Muscle layer of colon (tissue), 2 donors: ENCODE results near the gene KANK4.
"Not testable (repeated sequence)": the region's sequence is repeated elsewhere in the genome, so short reads cannot be mapped to it uniquely, and the experiment has no call there.

Experiments
- H3K27ac ChIP-seq: one replicate; pipeline ENCODE4 v1.7.0; 2013; ENCODE audit warnings: low read depth, mild to moderate bottlenecking, low read length, moderate library complexity
- H3K27me3 ChIP-seq, 2 donors: one replicate each; pipeline ENCODE4 v1.7.0; 2013; ENCODE audit warnings: low read length in 2 of 2, mild to moderate bottlenecking in 2 of 2; ENCODE audit not compliant: insufficient read depth in 2 of 2, control insufficient read depth in 1 of 2
- H3K36me3 ChIP-seq: one replicate; pipeline ENCODE4 v1.7.0; 2013; ENCODE audit warnings: mild to moderate bottlenecking, low read length; ENCODE audit not compliant: insufficient read depth
- H3K4me1 ChIP-seq: one replicate; pipeline ENCODE4 v1.7.0; 2013; ENCODE audit warnings: mild to moderate bottlenecking, low read length; ENCODE audit not compliant: insufficient read depth
- H3K4me3 ChIP-seq, 2 donors: one replicate each; pipeline ENCODE4 v1.7.0; 2013; ENCODE audit warnings: low read length in 2 of 2, low read depth in 1 of 2, mild to moderate bottlenecking in 1 of 2, moderate library complexity in 1 of 2
- H3K9ac ChIP-seq: one replicate; pipeline ENCODE4 v1.7.0; 2013; ENCODE audit warnings: low read length
- H3K9me3 ChIP-seq: one replicate; pipeline ENCODE4 v1.7.0; 2013; ENCODE audit warnings: mild to moderate bottlenecking, low read length
- donor health status: abdominal sarcoma.
- donor health status: Adenocarcinoma of cecum.

Gene KANK4

DNA sequence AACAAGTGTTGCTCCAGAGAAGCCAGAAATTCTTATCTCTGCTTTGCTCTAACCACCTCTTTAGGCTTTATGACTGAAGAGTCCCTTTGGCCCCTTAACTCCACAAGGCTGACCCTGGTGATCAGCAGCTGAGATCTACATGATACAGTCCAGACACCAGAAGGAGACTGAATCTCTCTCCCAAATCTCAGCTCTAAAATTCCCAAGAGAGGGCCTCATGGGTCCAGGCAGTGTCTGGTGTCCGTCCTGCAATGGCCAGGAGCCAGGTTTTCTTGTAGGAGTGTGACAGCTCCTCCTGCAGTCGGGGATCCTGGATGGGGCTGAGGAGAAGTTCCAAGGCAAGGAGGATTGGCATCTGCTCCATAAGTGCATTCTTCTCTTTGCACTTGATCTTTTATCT is 89.3 kb downstream of the KANK4 start:
- no peaks in the 10 kb centered on the region for H3K36me3 ChIP-seq
- H3K27me3 ChIP-seq = no peaks in the 10 kb centered on the region
- H3K9me3 ChIP-seq = no peaks in the 10 kb centered on the region
- no peaks in the 10 kb centered on the region for H3K4me1 ChIP-seq
- H3K4me3 ChIP-seq = no peak overlapping the region
- H3K9ac ChIP-seq = no peak overlapping the region
- H3K27ac ChIP-seq = no peak overlapping the region

- no peaks in the 10 kb centered on the region for H3K36me3 ChIP-seq
- H3K4me3 ChIP-seq = no peak overlapping the region
- H3K27me3 ChIP-seq = no peaks in the 10 kb centered on the region
- H3K9me3 ChIP-seq = no peaks in the 10 kb centered on the region
- H3K4me1 ChIP-seq = no peaks in the 10 kb centered on the region
- H3K9ac ChIP-seq = no peak overlapping the region
- H3K27ac ChIP-seq = no peak overlapping the region
These were observed 89.8 kb downstream of the KANK4 start for GRCh38 chr1:62229468-62229867.

DNA sequence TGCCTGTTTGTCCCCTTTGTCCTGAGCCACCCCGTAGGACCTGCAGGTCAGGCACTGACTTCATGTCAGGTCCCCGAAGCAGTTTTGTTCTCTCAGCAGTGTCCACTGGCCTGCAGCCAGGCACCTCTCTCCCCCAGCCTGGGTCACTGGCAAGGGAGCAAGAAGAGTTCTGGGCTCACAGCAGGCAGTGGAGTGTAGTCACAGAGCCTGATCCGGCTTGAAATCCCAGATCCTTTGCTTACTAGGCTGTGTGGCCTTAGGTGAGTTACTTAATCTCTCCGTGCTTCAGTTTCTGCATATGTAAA is 90.4 kb downstream of the KANK4 start:
- no peaks in the 10 kb centered on the region for H3K9me3 ChIP-seq
- no peaks in the 10 kb centered on the region for H3K36me3 ChIP-seq
- H3K4me1 ChIP-seq = no peaks in the 10 kb centered on the region
- H3K27ac ChIP-seq = no peak overlapping the region
- no peak overlapping the region for H3K4me3 ChIP-seq
- H3K27me3 ChIP-seq = no peaks in the 10 kb centered on the region
- H3K9ac ChIP-seq = no peak overlapping the region

- H3K36me3 ChIP-seq = no peaks in the 10 kb centered on the region
- no peaks in the 10 kb centered on the region for H3K4me1 ChIP-seq
- no peaks in the 10 kb centered on the region for H3K9me3 ChIP-seq
- no peaks in the 10 kb centered on the region for H3K27me3 ChIP-seq
- no peak overlapping the region for H3K27ac ChIP-seq
- no peak overlapping the region for H3K9ac ChIP-seq
- no peak overlapping the region for H3K4me3 ChIP-seq
These were observed 90.9 kb downstream of the KANK4 start for GRCh38 chr1:62228136-62228882.

DNA sequence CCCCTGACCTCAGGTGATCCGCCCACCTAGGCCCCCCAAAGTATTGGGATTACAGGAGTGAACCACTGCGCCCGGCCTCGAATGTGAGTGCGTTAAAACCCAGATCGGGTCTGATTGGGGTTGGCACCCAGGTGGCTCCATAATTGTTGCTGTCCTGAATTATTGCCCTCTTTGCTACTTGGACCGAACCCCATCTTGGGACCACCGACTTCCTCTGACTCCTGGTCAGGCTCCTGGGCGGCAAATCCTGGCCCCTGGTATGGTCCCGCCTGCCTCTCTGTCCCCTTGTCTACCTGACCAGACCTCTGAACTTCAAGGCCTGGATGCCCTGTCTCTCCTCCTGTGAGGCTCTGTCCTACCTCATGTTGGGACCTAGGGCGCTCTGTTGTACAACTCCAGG is 91.7 kb downstream of the KANK4 start:
- Histone ChIP-seq H3K9me3 (no peaks in the 10 kb centered on the region), H3K27me3 (no peaks in the 10 kb centered on the region), H3K27ac (no peak overlapping the region), H3K36me3 (no peaks in the 10 kb centered on the region), H3K4me3 (no peak overlapping the region), H3K9ac (no peak overlapping the region), H3K4me1 (no peaks in the 10 kb centered on the region)

GRCh38 chr1:62224182-62224581 is 95.1 kb downstream of the KANK4 start:
- no peaks in the 10 kb centered on the region for H3K9me3 ChIP-seq
- H3K27me3 ChIP-seq = no peaks in the 10 kb centered on the region
- H3K27ac ChIP-seq = no peak overlapping the region
- no peak overlapping the region for H3K9ac ChIP-seq
- no peak overlapping the region for H3K4me3 ChIP-seq
- H3K4me1 ChIP-seq = no peaks in the 10 kb centered on the region
- no peaks in the 10 kb centered on the region for H3K36me3 ChIP-seq

DNA sequence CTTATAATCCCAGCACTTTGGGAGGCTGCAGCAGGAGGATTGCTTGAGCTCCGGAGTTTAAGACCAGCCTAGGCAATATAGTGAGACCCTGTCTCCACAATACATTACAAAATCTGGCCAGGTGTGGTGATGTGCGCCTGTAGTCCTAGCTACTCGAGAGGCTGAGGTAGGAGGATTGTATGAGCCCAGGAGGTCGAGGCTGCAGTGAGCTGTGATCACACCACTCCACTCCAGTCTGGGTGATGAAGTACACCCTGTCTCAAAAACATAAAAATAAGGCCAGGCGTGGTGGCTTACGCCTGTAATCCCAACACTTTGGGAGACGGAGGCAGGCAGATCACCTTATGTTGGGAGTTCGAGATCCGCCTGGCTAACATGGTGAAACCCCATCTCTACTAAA is 96.9 kb downstream of the KANK4 start:
- no peaks in the 10 kb centered on the region for H3K27me3 ChIP-seq
- H3K9me3 ChIP-seq = no peaks in the 10 kb centered on the region
- no peaks in the 10 kb centered on the region for H3K36me3 ChIP-seq
- no peak overlapping the region for H3K27ac ChIP-seq
- H3K4me1 ChIP-seq = no peaks in the 10 kb centered on the region
- no peak overlapping the region for H3K4me3 ChIP-seq
- H3K9ac ChIP-seq = no peak overlapping the region

DNA sequence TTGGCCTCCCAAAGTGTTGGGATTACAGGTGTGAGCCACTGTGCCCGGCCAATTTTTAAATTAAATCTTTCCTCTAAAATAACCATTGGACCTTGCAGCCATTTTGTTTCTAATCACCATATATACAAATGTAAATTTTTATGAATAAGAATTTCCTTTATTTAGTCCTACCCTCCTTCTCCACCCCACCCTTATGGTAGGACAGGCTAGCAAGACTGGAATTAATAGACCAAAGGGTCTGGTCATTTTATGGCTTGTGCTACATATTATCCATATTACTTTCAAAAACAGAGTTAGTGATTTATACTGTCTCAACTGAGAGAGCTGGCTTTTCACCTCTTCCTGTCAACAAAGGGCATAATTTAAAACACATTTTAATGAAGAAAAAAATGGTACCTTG is 98.1 kb downstream of the KANK4 start:
- Histone ChIP-seq H3K4me1 (no peaks in the 10 kb centered on the region), H3K9me3 (no peaks in the 10 kb centered on the region), H3K9ac (no peak overlapping the region), H3K36me3 (no peaks in the 10 kb centered on the region), H3K27me3 (no peaks in the 10 kb centered on the region), H3K27ac (no peak overlapping the region), H3K4me3 (no peak overlapping the region)

DNA sequence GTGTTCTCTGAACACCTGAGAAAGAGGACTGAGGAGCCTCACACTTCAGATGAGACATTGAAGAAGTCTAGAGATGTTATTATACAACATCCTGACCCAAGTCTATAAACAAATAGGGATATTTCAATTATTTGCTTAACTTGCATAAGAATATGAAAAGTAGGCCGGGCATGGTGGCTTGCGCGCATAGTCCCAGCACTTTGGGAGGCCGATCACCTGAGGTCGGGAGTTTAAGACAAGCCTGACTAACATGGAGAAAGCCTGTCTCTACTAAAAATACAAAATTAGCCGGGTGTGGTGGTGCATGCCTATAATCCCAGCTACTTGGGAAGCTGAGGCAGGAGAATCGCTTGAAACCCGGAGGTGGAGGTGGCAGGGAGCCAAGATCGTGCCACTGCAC is 98.8 kb downstream of the KANK4 start:
- H3K36me3 ChIP-seq, H3K27me3 ChIP-seq, H3K4me3 ChIP-seq, H3K9ac ChIP-seq, H3K4me1 ChIP-seq, H3K9me3 ChIP-seq, H3K27ac ChIP-seq: not testable (repeated sequence)

GRCh38 chr1:62218604-62219003 is 100.6 kb downstream of the KANK4 start:
- Histone ChIP-seq H3K4me1 (no peaks in the 10 kb centered on the region), H3K36me3 (no peaks in the 10 kb centered on the region), H3K9me3 (no peaks in the 10 kb centered on the region), H3K27me3 (no peaks in the 10 kb centered on the region), H3K4me3 (no peak overlapping the region), H3K9ac (no peak overlapping the region), H3K27ac (no peak overlapping the region)

GRCh38 chr1:62213075-62213914 is 105.9 kb downstream of the KANK4 start:
- Histone ChIP-seq H3K36me3 (no peaks in the 10 kb centered on the region), H3K9me3 (no peaks in the 10 kb centered on the region), H3K4me3 (no peak overlapping the region), H3K4me1 (no peaks in the 10 kb centered on the region), H3K27me3 (no peaks in the 10 kb centered on the region), H3K9ac (no peak overlapping the region), H3K27ac (no peak overlapping the region)

DNA sequence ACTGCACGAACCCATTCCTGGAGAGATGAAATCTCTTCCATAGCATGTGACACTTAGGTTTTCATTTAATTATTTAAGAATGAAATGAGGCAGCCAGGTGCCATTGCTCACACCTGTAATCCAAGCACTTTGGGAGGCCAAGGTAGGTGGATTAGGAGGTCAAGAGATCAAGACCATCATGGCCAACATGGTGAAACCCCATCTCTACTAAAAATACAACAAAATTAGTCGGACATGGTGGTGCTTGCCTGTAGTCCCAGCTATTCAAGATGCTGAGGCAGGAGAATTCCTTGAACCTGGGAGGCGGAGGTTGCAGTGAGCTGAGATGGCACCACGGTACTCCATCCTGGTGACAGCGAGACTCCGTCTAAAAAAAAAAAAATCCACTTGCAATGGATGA is 106.8 kb downstream of the KANK4 start:
- Histone ChIP-seq H3K27ac (no peak overlapping the region), H3K36me3 (no peaks in the 10 kb centered on the region), H3K4me1 (no peaks in the 10 kb centered on the region), H3K4me3 (no peak overlapping the region), H3K9ac (no peak overlapping the region), H3K9me3 (no peaks in the 10 kb centered on the region), H3K27me3 (no peaks in the 10 kb centered on the region)
